HG03280 (cell line): ENCODE measurements around the gene CHSY3.

Experiments
- ATAC-seq: cut with Tn5 transposase; IDR thresholded peaks from one replicate; pipeline ENCODE4 v1.9.1; 2021; ENCODE audit warnings: mild to moderate bottlenecking, moderate library complexity; ENCODE audit not compliant: unreplicated experiment

Gene CHSY3

DNA sequence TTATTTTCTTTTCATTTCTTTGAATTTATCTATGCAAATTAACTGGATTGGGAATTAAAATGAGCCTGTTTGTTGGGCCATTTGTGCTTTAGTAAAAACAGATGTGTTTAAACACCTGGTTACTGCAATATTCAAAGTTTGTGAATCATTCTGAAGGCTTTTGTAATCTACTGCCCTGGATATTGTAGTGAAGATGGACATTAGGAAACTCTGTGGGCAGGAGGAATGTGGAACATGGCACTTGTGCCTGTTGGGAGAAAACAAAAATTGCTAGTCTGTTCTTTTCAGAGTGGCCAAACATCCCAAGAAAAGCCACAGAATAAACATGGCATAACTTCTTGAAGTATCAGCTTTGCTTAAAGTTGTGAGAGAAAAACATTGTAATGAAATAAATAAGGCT lies 40.8 kb downstream of the CHSY3 start:
- no peak for ATAC-seq

DNA sequence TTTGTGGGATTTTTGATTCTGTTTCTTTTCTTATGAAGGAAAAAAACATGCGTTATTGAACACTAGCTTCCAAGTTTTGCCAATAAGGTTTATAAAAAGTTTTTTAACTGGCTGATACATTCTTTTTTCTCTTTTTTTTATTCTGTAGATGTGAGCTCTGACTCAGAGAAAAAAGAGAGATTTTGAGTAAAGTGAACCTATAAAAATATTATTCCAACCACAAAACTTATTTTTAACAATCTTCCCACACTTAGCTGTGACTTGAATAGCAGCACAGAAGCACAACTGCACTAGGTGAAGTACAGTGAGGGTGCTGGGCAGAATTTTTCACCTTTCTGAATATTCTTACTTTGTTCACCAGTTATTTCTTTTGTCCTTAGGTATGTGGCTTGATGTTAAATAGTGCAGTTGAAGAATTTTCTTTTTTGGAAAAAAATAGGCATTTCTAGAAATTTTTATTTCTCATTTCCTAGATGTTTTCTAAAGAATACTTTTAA lies 41.6 kb downstream of the CHSY3 start:
- ATAC-seq: no peak

DNA sequence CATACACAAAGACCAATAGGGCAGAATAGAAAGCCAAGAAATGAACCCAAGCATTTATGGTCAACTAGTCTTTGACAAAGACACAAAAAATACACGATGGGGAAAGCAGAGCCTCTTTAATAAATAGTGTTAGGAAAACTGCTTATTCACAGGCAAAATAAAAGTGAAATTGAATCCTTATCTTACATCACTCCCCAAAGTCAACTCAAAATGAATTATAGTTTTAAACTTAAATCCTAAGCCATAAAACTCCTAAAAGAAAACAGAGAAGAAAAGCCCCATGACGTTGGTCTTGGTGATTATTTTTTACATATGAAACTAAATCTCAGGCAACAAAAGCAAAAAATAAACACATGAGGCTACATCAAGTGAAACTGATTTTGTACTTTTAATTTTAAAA lies 46.8 kb downstream of the CHSY3 start:
- no peak for ATAC-seq

DNA sequence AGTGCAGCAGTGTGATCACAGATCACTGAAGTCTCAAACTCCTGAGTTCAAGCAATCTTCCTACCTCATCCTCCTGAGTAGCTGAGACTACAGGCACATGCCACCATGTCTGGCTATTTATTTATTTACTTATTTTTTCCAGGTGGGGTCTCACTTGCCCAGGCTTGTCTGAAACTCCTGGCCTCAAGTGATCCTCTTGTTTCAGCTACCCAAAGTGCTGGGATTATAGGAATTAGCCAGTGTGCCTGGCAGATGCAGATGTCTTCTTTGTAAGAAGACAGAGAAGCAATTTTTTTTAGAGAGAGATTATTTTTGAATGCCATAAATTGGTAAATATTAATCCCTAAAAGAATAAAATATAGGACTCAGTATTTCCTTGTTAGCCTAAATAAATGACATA lies 54.3 kb downstream of the CHSY3 start:
- ATAC-seq: no peak

GRCh38 chr5:129960831-129961230 lies 56.6 kb downstream of the CHSY3 start:
- ATAC-seq: no peak

GRCh38 chr5:129962506-129962905 lies 58.2 kb downstream of the CHSY3 start:
- ATAC-seq: no peak

GRCh38 chr5:129963359-129963758 lies 59.1 kb downstream of the CHSY3 start:
- ATAC-seq: no peak

- no peak for ATAC-seq
Measured at GRCh38 chr5:129966071-129966470, 61.8 kb downstream of the CHSY3 start.

GRCh38 chr5:129971714-129972113 lies 67.4 kb downstream of the CHSY3 start:
- no peak for ATAC-seq

DNA sequence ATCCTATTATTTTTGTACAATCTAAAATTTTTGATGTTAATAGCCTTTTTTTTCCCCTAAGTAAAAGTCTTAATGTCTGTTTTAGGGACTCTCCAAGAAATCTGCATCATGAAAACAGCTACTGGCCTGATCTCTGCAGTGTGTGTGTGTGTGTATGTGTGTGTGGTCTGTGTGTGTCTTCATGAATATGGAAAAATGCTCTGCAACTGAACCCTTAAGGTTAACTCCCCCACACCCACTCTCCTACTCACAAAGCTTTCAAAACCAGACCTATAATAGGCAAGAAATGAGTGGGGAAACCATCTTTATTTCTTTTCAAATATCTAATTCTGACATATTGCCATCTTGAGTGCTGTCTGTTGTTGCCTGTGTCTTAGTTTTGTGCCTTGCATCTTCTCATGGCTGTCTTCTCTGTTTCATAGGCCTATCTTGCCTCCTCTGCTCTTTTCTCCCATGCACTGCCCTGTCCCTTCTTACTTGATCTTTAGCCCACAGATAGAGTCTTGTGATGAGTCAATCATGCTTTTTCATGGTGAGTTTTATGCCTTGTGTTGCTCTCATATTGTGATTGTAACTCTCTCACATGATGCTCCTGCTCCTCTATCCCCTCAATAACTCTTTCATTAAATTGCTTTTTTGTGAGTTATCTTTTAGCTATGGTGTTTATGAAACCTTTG lies 68.3 kb downstream of the CHSY3 start:
- ATAC-seq: no peak

DNA sequence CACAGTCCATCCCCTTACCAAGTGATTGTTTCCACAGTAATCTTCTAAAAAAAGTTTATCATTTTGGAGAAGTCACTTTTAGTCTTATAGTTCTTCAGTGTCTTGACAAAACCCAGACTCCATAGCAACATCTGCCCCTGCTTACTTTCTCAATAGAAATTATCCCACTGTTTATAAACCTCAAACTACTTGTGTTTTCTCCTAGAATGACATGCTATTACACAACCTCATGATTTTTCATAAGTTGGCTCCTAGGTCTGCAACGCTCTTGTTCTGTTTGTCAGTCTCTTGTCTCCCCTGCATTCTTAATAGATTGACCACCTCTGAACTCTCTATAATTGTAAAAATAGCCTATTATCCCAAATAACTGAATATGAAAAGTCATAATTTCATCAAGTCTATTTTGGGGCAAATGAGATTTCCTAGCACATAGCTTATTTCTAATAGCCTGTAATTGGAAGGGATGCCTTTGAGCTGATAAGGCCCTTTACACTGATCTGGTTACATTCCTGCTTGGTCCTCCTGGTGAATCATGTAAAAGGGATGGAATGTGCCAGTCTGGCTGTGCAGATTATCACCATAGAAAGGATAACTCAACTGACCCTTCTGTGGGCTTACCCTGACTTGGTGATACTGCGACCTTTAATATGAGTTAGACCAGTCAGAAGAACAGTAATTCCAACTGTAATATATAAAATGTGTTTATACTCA lies 69.6 kb downstream of the CHSY3 start:
- no peak for ATAC-seq

- no peak for ATAC-seq
Measured at GRCh38 chr5:129977810-129978209, 73.5 kb downstream of the CHSY3 start.

DNA sequence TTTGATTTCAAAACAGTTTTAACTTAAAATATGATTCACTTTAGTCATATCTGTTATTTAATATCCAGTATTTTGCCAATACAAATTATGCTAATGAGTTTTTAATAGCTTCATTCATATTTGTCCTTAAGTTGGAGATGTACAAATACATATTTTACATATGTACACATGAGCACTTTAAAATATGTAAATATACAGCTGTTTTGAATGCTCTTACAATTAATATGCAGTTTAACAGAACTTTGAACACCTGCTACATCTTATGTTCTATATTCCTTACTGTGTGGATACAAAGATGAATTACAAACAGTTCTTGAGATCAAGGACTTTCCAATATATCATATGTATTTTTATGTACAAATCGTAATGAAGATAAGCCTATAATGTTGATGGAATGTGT lies 74.0 kb downstream of the CHSY3 start:
- no peak for ATAC-seq

- no peak for ATAC-seq
Measured at GRCh38 chr5:129988453-129988852, 84.2 kb downstream of the CHSY3 start.

GRCh38 chr5:129991780-129992179 lies 87.5 kb downstream of the CHSY3 start:
- ATAC-seq: no peak

GRCh38 chr5:129996896-129997295 lies 92.6 kb downstream of the CHSY3 start:
- ATAC-seq: no peak

DNA sequence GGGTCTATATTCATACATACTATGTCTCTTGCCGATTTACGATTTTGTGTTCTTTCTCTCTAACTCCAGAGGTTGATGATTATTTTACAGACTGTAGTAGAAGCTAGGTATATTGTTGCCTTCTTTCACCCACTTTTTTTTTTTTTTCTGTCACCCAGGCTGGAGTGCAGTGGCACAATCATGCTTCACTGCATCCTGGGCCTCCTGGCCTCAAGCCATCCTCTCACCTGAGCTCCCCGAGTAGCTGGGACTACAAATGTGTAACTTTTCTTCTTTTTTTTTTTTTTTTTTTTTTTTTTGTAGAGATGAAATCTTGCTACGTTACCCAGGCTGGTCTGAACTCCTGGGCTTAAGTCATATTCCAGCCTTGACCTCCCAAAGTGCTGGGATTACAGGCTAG lies 96.2 kb downstream of the CHSY3 start:
- no peak for ATAC-seq

DNA sequence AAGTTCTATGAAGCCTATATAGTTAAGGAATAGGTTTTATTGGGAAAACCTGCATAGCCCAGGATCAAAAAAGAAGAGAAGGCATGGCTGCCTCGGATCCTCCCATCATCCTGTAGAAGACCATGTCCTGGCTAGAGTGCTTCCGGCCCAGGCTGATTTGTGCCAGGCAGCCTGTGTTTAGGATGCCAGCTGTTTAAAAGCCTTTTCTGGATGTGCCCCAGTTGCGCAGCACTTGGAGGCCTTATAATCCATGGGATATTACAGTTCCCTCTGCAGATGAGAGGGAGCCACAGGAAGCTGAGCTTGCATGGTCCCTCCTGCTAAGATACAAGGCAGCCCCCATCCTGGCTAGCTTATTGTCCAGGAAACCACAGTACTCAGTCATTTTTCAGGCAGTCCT lies 97.9 kb downstream of the CHSY3 start:
- no peak for ATAC-seq

DNA sequence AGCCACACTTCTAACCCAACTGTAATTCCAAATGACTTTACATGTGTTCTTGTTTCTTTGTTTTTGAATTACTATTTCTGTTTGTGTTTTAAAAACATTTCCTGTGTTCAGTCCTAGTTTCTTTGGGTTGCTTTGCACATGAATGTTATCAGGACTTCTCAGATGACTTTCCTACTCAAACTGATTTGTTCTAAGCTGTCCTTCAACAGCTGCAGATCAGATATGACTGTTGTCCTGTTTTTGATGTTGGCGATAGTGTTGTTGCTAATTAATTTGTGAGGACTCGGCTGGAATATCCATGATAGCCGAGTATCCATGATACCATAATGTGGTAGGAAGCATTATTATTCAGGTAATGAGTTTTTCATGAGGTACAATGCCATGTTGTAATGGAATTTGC lies 98.6 kb downstream of the CHSY3 start:
- no peak for ATAC-seq

DNA sequence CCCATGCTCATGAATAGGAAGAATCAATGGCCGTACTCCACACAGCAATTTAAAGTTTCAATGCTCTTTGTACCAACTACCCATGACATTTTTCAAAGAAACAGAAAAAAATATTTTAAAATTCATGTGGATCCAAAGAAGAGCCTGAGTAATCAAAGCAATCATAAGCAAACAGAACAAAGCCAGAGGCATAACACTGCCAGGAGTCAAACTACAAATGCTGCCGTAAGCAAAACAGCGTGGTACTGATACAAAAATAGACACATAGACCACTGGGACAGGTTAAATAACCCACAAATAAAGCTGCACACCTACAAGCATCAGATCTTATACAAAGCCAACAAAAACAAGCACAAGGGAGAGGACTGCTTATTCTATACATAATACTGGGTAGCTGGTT lies 107.7 kb downstream of the CHSY3 start:
- no peak for ATAC-seq

- ATAC-seq: no peak
Measured at GRCh38 chr5:130017173-130017572, 112.9 kb downstream of the CHSY3 start.

DNA sequence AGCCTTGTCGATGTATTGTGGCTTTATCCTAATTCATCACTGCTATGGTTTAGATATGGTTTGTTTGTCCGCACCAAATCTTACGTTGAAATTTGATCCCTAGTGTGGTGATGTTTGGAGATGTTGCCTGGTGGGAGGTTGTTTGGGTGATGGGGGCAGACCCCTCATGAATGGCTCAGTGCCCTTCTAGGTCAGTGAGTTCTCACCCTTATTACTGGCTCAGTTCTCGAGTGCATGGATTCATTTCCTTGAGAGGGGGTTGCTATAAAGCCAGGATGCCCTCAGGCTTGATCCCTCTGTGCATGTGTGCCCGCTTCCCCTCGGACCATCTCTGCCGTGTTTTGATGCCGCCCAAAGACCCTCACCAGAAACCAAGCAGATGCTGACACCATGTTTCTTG lies 114.4 kb downstream of the CHSY3 start:
- ATAC-seq: no peak

GRCh38 chr5:130021000-130021399 lies 116.7 kb downstream of the CHSY3 start:
- ATAC-seq: no peak
